ENCODE measurements around the gene ARID2.
A peak's percentile ranks its signal among the peaks of the same experiment; 100 is the strongest.

The ARID2 gene

GRCh38 chr12:45713078-45713477 is 16.4 kb upstream of the ARID2 start:
- H3K4me3 ChIP-seq (ENCODE audit: low read depth, low read length) = no peak overlapping the region
- no peak for DNase-seq (ENCODE audit: low read depth)
- TF ChIP-seq CTCF (IDR thresholded peaks at IDR 0.05; ENCODE audit: low read depth, low read length, missing control alignments) = no peak
- in situ Hi-C loops (cut with HindIII; ENCODE audit: low sequenced_read_pairs) = no loop called here

- no peak overlapping the region for H3K4me3 ChIP-seq (ENCODE audit: low read depth, low read length)
- no peak for TF ChIP-seq CTCF (IDR thresholded peaks at IDR 0.05; ENCODE audit: low read depth, low read length, missing control alignments)
- no peak for DNase-seq (ENCODE audit: low read depth)
- in situ Hi-C loops (cut with HindIII; ENCODE audit: low sequenced_read_pairs) = no loop called here
These were observed 11.2 kb upstream of the ARID2 start for GRCh38 chr12:45718306-45718705.

- in situ Hi-C loops (cut with HindIII; ENCODE audit: low sequenced_read_pairs) = no loop called here
- H3K4me3 ChIP-seq (ENCODE audit: low read depth, low read length) = no peak overlapping the region
- TF ChIP-seq CTCF (IDR thresholded peaks at IDR 0.05; ENCODE audit: low read depth, low read length, missing control alignments) = no peak
- DNase-seq (ENCODE audit: low read depth) = no peak
These were observed 9.4 kb upstream of the ARID2 start for GRCh38 chr12:45720069-45720468.

- in situ Hi-C loops (cut with HindIII; ENCODE audit: low sequenced_read_pairs) = no loop called here
- no peak overlapping the region for H3K4me3 ChIP-seq (ENCODE audit: low read depth, low read length)
- no peak for DNase-seq (ENCODE audit: low read depth)
- TF ChIP-seq CTCF (IDR thresholded peaks at IDR 0.05; ENCODE audit: low read depth, low read length, missing control alignments) = no peak
These were observed 8.1 kb upstream of the ARID2 start for GRCh38 chr12:45721369-45721768.

GRCh38 chr12:45721954-45722353 is 7.6 kb upstream of the ARID2 start:
- in situ Hi-C loops (cut with HindIII; ENCODE audit: low sequenced_read_pairs) = no loop called here

GRCh38 chr12:45725631-45726602 is 3.6 kb upstream of the ARID2 start:
- TF ChIP-seq CTCF (IDR thresholded peaks at IDR 0.05; ENCODE audit: low read depth, low read length, missing control alignments) = peak; percentile 73
- no peak for DNase-seq (ENCODE audit: low read depth)
- peak overlapping the region; percentile 89 for H3K4me3 ChIP-seq (ENCODE audit: low read depth, low read length)
- in situ Hi-C loops (cut with HindIII; ENCODE audit: low sequenced_read_pairs) = no loop called here

More at GRCh38 chr12:45721954-45722353, 7.6 kb upstream of the ARID2 start:
- DNase-seq (ENCODE audit: low read depth) = no peak
- TF ChIP-seq CTCF (IDR thresholded peaks at IDR 0.05; ENCODE audit: low read depth, low read length, missing control alignments) = no peak
- H3K4me3 ChIP-seq (ENCODE audit: low read depth, low read length) = no peak overlapping the region

Data from astrocyte of the cerebellum (primary cell).